ENCODE results near the gene PHGDH. TPM values are rescaled to one million over a fixed set of nuclear protein-coding genes. Genes with fewer than 3 reads are reported as not detected.
"Not testable (repeated sequence)": the region's sequence is repeated elsewhere in the genome, so short reads cannot be mapped to it uniquely, and the experiment has no call there.

Gene PHGDH
- total RNA-seq, 1 donor from 2014 or later = 217 TPM

DNA sequence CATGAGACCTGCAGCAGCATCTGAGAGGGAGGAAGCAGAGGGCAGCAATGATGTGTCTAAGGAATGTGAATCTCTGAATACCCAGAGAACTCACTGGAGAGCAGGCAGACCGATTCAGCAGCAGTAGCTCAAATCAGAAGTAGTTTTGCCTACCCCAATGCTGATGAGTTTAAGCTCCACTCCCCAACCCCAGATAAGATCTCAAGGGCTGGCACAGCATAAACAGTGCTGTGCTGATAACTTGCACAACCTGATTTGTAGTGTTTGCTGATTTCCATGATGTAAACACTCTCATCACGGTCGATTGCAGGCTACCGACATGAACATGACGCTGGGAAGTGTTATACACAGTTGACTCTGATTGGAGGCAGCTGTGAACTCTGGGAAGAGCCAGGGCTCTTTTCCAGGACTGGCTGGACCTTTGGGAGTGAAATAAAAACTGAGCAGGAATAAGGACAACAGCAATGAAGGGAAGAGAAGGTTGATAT, 68.2 kb downstream of the PHGDH start:
- Mint-ChIP-seq H3K27me3 (no peaks in the 10 kb centered on the region), H3K4me1 (ENCODE audit: unreplicated experiment) (peaks cover 53% of the 10 kb centered on the region), H3K4me3 (peak overlapping the region; percentile 62), H3K36me3 (peaks cover 3% of the 10 kb centered on the region), H3K27ac (peak overlapping the region; percentile 85), H3K9me3 (peaks cover 5% of the 10 kb centered on the region)
- TF ChIP-seq, protein P1, sequence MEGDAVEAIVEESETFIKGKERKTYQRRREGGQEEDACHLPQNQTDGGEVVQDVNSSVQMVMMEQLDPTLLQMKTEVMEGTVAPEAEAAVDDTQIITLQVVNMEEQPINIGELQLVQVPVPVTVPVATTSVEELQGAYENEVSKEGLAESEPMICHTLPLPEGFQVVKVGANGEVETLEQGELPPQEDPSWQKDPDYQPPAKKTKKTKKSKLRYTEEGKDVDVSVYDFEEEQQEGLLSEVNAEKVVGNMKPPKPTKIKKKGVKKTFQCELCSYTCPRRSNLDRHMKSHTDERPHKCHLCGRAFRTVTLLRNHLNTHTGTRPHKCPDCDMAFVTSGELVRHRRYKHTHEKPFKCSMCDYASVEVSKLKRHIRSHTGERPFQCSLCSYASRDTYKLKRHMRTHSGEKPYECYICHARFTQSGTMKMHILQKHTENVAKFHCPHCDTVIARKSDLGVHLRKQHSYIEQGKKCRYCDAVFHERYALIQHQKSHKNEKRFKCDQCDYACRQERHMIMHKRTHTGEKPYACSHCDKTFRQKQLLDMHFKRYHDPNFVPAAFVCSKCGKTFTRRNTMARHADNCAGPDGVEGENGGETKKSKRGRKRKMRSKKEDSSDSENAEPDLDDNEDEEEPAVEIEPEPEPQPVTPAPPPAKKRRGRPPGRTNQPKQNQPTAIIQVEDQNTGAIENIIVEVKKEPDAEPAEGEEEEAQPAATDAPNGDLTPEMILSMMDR (conservative IDR thresholded peaks at IDR 0.05) = no peak
- no peak for DNase-seq (ENCODE audit: extremely low spot score, unreplicated experiment)

GRCh38 chr1:119781434-119782210, 69.9 kb downstream of the PHGDH start:
- DNase-seq (ENCODE audit: extremely low spot score, unreplicated experiment) = no peak
- peaks cover 1% of the 10 kb centered on the region for H3K36me3 Mint-ChIP-seq
- H3K27ac Mint-ChIP-seq = no peak overlapping the region
- peaks cover 64% of the 10 kb centered on the region for H3K4me1 Mint-ChIP-seq (ENCODE audit: unreplicated experiment)
- no peaks in the 10 kb centered on the region for H3K27me3 Mint-ChIP-seq
- peaks cover 5% of the 10 kb centered on the region for H3K9me3 Mint-ChIP-seq
- TF ChIP-seq, protein P1 (conservative IDR thresholded peaks at IDR 0.05) = no peak
- H3K4me3 Mint-ChIP-seq = no peak overlapping the region

- Mint-ChIP-seq H3K9me3 (peaks cover 5% of the 10 kb centered on the region), H3K27me3 (no peaks in the 10 kb centered on the region), H3K36me3 (no peaks in the 10 kb centered on the region), H3K27ac (peak overlapping the region; percentile 48), H3K4me3 (peak overlapping the region; percentile 19), H3K4me1 (ENCODE audit: unreplicated experiment) (peaks cover 68% of the 10 kb centered on the region)
- no peak for DNase-seq (ENCODE audit: extremely low spot score, unreplicated experiment)
- TF ChIP-seq, protein P1 (conservative IDR thresholded peaks at IDR 0.05) = no peak
Observed at GRCh38 chr1:119782631-119783325, 71.0 kb downstream of the PHGDH start.

DNA sequence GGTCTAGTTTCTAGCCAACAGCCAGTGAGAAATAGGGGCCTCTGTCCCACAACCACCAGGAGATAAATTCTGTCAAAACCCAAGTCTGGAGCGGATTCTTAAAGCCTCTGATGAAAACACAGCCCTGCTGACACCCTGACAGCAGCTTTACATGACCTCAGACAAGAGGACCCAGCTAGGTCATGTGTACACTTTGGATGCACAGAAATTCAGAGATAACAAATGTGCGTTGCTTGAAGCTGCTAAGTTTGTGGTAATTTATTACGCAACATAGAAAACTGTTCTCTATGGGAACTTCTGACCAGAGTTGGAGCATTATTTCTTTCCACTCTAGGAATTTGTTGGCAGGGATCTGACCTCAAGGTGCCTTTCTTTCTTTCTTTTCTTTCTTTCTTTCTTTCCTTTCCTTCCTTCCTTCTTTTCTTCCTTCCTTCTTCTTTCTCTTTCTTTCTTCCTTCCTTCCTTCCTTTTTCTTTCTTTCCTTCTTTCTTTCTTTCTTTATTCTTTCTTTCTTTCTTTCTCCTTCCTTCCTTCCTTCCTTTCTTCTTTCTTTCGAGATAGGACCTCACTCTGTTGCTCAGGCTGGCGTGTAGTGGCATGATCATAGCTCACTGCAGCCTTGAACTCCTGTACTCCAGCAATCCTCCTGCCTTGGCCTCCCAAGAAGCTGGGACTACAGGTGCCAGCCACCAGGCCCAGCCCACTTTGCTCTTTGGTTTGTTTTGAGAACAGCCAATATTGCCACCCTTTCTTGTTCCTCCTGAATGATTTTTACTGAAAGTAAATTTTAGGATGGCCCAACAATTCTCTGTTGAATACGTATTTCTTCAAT, 71.8 kb downstream of the PHGDH start:
- Mint-ChIP-seq H3K4me3 (peak overlapping the region; percentile 19), H3K27me3 (no peaks in the 10 kb centered on the region), H3K36me3 (no peaks in the 10 kb centered on the region), H3K4me1 (ENCODE audit: unreplicated experiment) (peaks cover 68% of the 10 kb centered on the region), H3K9me3 (peaks cover 5% of the 10 kb centered on the region), H3K27ac (peak overlapping the region; percentile 48)
- DNase-seq (ENCODE audit: extremely low spot score, unreplicated experiment) = no peak
- TF ChIP-seq, protein P1 (conservative IDR thresholded peaks at IDR 0.05) = no peak

DNA sequence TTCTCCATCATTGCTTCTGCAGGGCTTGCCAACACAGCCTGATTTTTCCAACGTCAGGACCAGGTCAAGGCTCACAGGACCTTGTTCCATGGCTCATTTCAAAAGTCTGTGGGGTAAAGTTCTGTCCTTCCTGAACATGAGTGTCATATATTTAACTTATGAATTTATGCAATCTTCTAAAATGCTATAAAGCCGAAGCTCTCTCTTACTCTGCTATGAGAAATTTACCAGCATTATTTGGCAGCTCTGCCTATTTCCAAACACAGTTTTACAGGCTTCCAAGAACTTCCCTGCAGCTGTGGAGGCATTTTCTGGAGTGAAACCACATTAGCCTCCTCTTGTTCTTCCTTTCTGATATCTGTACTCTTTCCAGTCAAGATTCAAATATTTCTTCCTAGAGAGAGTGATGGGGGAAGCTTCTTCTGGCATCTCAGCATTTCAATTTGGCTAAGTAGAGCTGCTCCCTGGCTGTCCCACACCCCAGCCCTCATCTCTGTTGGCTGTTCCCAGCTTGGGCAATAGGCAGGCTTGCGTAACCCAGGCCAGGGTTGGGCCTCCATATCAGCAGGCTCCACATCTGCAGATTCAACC, 72.6 kb downstream of the PHGDH start:
- no peak overlapping the region for H3K27ac Mint-ChIP-seq

GRCh38 chr1:119786046-119786445, 74.3 kb downstream of the PHGDH start:
- not testable (repeated sequence) for DNase-seq (ENCODE audit: extremely low spot score, unreplicated experiment); H3K9me3 Mint-ChIP-seq; H3K4me3 Mint-ChIP-seq; H3K27me3 Mint-ChIP-seq; H3K36me3 Mint-ChIP-seq
- H3K27ac Mint-ChIP-seq = peak overlapping the region; percentile 77
- peaks cover 48% of the 10 kb centered on the region for H3K4me1 Mint-ChIP-seq (ENCODE audit: unreplicated experiment)

More for the DNA sequence above, 72.6 kb downstream of the PHGDH start:
- no peak for DNase-seq (ENCODE audit: extremely low spot score, unreplicated experiment)
- peaks cover 64% of the 10 kb centered on the region for H3K4me1 Mint-ChIP-seq (ENCODE audit: unreplicated experiment)
- H3K36me3 Mint-ChIP-seq = no peaks in the 10 kb centered on the region
- H3K27me3 Mint-ChIP-seq = no peaks in the 10 kb centered on the region
- H3K4me3 Mint-ChIP-seq = no peak overlapping the region
- peaks cover 5% of the 10 kb centered on the region for H3K9me3 Mint-ChIP-seq
- TF ChIP-seq, protein P1 (conservative IDR thresholded peaks at IDR 0.05) = no peak

DNA sequence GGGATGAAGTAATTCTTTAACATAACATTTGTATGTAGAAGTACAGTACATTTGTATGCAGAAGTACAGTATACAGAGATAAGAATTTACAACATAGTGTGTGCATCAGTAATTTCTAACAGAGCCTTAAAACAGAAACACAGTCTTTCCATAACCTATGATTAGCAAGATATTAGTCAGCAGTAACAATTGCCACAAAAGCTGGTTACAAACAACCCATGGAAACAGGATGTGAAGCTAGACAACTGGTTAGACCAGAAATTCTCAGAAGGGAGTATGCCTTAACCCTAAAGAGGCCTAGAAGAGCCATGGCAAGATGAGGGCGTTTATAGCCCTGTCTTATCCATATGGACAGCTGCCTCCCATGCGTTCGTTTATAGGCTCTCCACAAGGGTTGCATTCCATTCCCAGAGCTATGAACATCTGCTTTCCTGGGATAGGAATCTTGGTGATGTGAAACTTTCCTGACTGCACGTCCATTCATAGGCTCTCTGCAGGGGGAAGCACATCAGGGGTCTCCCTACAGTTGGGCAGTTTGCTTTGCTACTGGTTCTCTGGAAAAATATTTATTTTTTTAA, 74.8 kb downstream of the PHGDH start:
- Mint-ChIP-seq H3K4me1 (ENCODE audit: unreplicated experiment) (peaks cover 45% of the 10 kb centered on the region), H3K27ac (peak overlapping the region; percentile 77)
- not testable (repeated sequence) for H3K36me3 Mint-ChIP-seq; H3K4me3 Mint-ChIP-seq; DNase-seq (ENCODE audit: extremely low spot score, unreplicated experiment); H3K9me3 Mint-ChIP-seq; H3K27me3 Mint-ChIP-seq
